GM12892 (cell line): ENCODE results near the gene QPCTL.

Source experiments
- DNase-seq: peaks from one replicate; pipeline ENCODE4 v3.0.0; 2011; ENCODE audit not compliant: insufficient read length
- FAIRE-seq: peaks from 2 replicates; lab custom pipeline; 2011; peaks lifted over from hg19 to GRCh38; lab: Jason Lieb, UNC
- POLR2A ChIP-seq: IDR thresholded peaks from 2 replicates; pipeline ENCODE4 v1.6.1; 2011; ENCODE audit warnings: low read depth, low read length, control low read depth
- POLR2AphosphoS5 ChIP-seq: IDR thresholded peaks from 2 replicates; pipeline ENCODE4 v1.6.1; 2011; ENCODE audit warnings: low read depth, low read length, control low read depth
- TAF1 ChIP-seq: IDR thresholded peaks from 2 replicates; pipeline ENCODE4 v1.6.1; 2011; ENCODE audit warnings: low read depth, mild to moderate bottlenecking, control low read depth, low read length, borderline replicate concordance

The QPCTL gene

DNA sequence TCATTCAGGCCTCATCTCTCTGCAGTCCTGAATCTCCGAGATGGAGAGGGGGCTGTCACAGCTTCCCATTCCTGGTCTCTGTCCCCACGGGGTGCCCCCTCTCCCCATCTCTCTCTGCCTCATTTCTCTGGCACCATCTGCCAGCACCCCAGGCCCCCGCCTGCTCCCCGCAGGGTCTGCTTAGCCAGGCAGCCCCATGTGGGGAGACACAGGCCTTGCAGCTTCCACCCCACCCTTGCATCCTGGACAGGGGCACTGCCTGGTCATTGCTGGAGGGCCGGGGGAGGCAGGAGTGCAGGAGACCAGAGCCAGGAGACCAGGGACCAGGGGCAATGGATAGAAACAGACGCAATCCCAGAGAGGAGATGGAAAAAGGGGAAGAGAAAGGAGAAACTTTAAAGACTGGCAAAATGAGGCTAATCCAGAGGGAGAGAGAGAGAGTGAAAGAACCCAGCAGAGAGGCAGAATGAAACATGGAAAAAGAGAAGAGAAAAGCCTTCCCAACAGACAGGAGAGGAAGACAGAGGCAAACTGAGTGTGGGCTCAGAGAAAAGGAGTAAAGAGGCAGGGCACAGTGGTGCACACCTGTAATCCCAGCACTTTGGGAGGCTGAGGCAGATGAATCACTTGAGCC is 33.3 kb upstream of the QPCTL start:
- TF ChIP-seq POLR2AphosphoS5 (no peak), TAF1 (no peak), POLR2A (no peak)
- DNase-seq (no peak), FAIRE-seq (no peak)

DNA sequence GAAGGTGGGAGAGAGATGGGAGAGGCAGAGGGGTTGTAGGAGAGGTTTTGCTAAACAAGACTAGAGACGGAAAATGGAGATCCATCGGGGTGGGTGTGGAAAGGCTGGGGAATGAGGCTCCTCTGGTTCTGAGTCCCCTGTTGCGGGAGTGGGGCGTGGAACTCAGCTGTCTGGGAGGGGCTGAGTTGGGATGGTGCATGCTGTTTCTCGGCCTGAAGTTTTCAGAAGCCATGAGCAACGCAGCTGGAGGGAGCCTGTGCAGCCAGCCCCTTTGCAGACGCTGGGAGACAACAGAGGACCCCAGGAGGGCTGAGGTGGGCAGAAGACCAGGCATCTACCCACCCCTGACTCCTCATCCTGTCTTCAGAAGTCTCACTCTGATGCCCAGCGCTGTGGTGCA is 31.8 kb upstream of the QPCTL start:
- TF ChIP-seq POLR2AphosphoS5 = no peak
- no peak for TF ChIP-seq TAF1
- TF ChIP-seq POLR2A = no peak
- no peak for DNase-seq
- FAIRE-seq = no peak

DNA sequence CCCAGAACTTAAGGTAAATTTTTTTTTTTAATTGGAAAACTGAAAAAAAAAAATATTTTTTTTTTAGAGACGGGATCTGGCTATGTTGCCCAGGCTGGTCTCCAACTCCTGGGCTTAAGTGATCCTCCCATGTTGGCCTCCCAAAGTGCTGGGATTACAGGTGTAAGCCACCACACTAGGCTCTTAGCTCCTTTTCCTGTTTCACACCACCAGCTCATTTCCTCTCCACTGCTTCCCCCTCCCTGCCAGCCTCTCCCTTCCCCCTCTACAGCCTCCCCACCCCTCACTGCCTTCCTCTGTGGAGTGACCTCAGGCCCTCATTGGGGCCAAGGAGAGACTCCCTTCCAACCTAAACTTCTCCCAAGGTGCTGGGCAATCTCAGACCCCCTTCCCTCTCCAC is 28.7 kb upstream of the QPCTL start:
- FAIRE-seq (no peak), DNase-seq (no peak)
- TF ChIP-seq POLR2AphosphoS5 (no peak), POLR2A (no peak), TAF1 (no peak)

DNA sequence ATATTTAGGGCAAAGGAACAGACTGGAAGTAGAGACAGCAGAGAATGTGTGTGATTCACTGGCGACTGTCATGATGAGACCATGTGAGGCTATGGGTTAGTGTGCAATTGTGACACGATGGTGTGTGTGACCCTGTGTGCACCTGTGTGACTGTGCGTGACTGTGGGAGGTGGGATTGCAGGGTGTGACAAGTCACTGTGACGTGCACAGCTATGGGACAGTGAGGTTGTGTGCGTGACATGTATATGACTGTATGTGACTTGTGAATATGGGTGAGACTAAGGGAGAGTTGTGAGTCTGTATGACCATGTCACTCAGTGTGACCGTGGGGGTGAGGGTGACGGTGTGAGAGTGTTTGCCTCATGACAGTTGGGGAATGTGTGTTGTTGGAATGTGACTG is 27.9 kb upstream of the QPCTL start:
- no peak for TF ChIP-seq TAF1
- no peak for TF ChIP-seq POLR2AphosphoS5
- TF ChIP-seq POLR2A = no peak
- no peak for FAIRE-seq
- DNase-seq = no peak

- TF ChIP-seq POLR2AphosphoS5 (no peak), POLR2A (no peak; the same call in 1 of the 2 replicates), TAF1 (no peak)
- DNase-seq = peak; percentile 74
- FAIRE-seq = peak; percentile 87
Measured at GRCh38 chr19:45667620-45668341, 24.7 kb upstream of the QPCTL start, which contains the start of gene GIPR. TSS of gene GIPR (plus strand) at chr19:45668221. CDS start at chr19:45669521, 1,300 bp downstream.

DNA sequence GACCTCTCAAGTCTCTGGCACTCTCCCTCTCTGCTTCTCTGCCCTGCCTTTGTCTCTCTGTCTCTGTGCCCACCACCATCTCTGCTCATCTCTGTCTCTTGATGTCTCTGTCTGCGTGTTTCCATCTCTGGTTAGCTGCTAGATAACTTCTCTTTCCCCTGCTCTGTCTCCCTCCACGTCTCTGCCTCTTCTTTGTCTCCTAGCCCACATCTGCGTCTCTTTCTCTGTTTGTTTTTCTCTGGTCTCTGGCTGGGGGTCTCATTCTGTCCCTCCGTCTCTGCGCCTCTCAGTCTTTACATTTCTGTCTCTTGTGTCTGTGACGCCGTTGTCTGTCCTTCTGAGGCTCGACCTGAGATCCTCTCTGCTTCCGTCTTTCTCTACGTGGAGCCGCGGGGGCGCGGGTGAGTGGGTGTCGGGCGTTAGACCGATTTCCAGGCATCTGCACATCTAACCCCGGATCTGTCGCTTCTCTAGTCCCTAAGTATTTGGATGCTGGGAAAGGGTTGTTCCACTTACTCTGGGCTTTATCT is 24.1 kb upstream of the QPCTL start:
- peak; percentile 9 for FAIRE-seq
- TF ChIP-seq TAF1 (no peak), POLR2AphosphoS5 (no peak), POLR2A (no peak)
- DNase-seq = no peak

DNA sequence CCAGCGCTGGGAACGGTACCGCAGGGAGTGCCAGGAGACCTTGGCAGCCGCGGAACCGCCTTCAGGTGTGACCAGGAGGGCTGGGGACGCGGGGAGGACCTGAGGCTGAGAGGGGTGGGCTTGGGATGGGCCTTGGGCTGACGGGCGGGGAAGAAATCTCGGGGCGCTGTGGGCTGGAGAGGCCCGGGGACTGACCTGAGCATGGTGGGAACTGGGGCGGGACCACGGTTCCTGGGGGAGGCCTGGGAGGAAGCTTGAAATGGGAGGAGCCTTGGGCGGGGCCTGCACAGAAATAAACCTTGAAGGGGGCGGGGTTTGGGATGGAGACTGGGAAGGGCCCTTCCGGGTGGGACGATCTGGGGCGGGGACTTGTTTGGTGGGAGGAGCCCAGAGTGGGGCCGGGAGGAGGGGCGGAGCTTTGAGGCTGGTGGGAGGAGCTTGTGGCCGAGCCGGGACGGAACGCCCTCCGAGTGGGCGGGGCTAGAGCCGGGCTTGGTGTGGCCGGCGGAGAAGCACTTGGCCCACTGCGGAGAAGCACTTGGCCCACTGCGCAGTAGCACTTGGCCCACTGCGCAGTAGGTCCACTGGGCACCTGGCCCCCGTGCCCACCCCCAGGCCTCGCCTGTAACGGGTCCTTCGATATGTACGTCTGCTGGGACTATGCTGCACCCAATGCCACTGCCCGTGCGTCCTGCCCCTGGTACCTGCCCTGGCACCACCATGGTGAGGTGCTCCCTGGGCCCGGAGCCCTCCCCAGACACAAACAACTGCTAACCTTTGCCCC is 21.6 kb upstream of the QPCTL start:
- DNase-seq (peak; percentile 92), FAIRE-seq (peak; percentile 84)
- TF ChIP-seq POLR2AphosphoS5 = no peak

DNA sequence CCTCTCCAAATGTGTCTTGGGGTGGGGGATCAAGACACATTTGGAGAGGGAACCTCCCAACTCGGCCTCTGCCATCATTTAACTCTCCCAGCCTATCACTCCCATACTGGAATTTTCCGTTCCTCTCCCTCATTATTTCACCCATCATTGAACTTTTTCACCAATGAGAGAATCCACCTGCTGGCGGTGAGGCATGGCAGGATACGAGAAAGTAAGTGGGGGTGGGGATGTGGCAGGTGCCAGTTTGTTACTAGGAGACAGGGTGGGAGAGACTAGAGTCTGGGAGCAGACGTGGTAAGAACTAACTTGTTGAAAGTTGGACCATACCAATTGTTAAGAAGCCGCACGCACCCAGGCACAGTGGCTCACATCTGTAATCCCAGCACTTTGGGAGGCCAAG is 17.5 kb upstream of the QPCTL start:
- no peak for TF ChIP-seq POLR2AphosphoS5
- no peak for TF ChIP-seq POLR2A
- TF ChIP-seq TAF1 = no peak
- DNase-seq (no peak), FAIRE-seq (no peak)

DNA sequence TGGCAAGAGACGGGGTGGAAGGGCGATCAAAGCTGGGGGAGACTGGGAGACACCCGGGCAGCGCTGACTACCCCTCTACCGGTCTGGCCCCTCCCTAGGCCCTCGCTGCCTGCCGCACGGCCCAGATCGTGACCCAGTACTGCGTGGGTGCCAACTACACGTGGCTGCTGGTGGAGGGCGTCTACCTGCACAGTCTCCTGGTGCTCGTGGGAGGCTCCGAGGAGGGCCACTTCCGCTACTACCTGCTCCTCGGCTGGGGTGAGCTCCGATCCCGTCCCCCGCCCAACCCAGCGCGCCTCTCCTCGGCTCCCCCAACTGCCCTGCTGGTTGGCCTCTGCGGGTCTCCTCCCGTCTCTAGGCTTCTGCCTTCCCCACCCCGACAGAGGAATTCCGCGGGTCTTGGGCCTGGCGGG is 15.6 kb upstream of the QPCTL start:
- TF ChIP-seq POLR2AphosphoS5 (no peak), POLR2A (no peak), TAF1 (no peak)
- DNase-seq (peak; percentile 57), FAIRE-seq (no peak)

DNA sequence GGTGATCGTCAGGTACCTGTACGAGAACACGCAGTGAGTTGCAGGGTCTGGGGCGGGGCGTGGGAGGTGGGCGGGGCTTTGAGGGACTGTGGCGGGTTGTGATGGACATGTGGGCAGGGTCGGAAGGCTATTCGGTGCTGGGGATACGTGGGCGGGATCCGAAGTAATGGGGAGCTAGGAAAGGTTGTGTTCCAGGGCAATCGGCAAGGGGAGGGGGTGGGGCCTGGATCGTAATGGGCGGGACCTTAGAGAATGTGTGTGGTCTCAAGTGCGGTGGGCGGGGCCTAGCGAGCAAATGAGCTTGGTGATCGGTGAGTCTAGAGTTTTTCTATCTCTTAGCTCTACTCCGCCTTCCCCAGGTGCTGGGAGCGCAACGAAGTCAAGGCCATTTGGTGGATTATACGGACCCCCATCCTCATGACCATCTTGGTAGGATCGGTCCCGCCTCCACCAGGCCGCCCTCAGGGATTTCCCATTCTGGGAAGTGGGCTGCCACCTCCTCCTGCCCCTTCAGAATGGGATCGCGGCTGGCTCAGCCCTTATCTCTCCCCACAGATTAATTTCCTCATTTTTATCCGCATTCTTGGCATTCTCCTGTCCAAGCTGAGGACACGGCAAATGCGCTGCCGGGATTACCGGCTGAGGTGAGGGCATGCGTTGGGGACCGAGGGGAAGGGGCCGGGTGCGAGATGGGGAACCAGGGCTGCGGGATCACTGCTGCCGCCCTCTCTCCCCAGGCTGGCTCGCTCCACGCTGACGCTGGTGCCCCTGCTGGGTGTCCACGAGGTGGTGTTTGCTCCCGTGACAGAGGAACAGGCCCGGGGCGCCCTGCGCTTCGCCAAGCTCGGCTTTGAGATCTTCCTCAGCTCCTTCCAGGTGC is 14.9 kb upstream of the QPCTL start:
- TF ChIP-seq TAF1 = no peak
- peak; percentile 91 for FAIRE-seq
- peak; percentile 86 for DNase-seq
